GM12874 (cell line): ENCODE measurements around the gene ADCY6.

Experiments used
- CTCF ChIP-seq: IDR thresholded peaks from 2 replicates; pipeline ENCODE4 v1.5.1; 2011; ENCODE audit warnings: low read depth, mild to moderate bottlenecking, control low read depth, low read length, moderate library complexity; ENCODE audit not compliant: insufficient read depth

Gene ADCY6

DNA sequence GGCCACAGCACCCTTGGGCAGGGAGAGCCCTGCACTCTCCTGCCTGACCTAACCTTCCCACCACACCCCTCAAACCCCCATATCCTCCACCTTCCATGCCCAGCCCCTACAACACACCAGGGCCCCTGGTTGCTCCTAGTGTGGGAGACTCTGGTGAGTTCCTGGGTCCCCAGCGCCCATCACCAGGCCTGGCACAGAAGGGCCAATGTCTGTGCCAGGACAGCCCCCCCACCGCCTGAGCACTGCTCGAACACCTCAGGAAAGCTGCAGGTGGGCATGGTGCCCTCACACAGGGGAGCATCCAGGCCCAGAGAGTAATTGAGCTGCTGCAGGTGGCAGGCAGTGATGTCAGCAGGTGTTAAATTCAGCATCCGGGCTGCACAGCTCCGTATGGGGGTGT lies 15.2 kb downstream of the ADCY6 start:
- no peak for TF ChIP-seq CTCF

GRCh38 chr12:48771588-48772112 lies 17.2 kb downstream of the ADCY6 start:
- no peak for TF ChIP-seq CTCF

DNA sequence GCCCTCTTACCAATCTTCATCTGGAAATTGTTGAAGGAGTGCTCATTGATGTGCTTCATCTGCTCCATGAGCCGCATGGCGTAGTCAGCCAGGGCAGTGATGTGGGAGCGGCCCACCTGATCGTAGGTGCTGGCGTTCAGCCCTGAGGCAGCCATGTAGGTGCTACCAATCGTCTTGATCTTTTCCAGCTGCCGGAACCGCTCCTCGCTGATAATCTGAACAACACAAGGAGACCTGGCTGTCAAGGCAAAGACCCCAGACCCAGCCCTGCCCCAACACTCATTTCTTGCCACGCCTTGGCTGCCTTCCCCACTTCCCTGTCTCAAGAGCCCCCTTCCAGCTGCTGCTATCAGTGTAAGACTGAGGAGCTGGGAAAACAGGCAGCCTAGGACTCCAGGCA lies 18.1 kb downstream of the ADCY6 start:
- TF ChIP-seq CTCF = no peak

DNA sequence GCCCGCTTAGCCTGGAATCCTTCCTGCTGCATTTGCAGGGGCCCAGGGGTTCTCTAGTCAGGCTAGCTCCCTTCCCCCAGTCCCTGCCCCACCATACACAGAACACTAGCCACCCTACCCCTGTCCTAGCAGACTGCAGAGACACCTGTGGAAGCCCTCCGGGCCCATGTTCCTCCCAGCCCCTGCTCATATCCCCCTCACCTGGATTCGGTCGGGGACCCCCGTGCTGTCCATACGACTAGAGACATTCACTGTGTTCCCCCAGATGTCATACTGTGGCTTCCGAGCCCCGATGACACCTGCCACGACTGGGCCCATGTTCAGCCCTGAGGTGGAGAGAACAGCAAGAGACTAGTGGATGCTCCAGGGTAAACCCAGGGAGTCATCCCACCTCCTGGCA lies 20.2 kb downstream of the ADCY6 start:
- TF ChIP-seq CTCF = no peak

- TF ChIP-seq CTCF = no peak
These were observed 20.7 kb downstream of the ADCY6 start for GRCh38 chr12:48768147-48768546.

- TF ChIP-seq CTCF = no peak
These were observed 21.4 kb downstream of the ADCY6 start for GRCh38 chr12:48767521-48767920.

GRCh38 chr12:48767047-48767446 lies 21.8 kb downstream of the ADCY6 start:
- no peak for TF ChIP-seq CTCF
